ENCODE results near the gene TALDO1.
"Not testable (repeated sequence)": the region's sequence is repeated elsewhere in the genome, so short reads cannot be mapped to it uniquely, and the experiment has no call there.

TALDO1 gene

DNA sequence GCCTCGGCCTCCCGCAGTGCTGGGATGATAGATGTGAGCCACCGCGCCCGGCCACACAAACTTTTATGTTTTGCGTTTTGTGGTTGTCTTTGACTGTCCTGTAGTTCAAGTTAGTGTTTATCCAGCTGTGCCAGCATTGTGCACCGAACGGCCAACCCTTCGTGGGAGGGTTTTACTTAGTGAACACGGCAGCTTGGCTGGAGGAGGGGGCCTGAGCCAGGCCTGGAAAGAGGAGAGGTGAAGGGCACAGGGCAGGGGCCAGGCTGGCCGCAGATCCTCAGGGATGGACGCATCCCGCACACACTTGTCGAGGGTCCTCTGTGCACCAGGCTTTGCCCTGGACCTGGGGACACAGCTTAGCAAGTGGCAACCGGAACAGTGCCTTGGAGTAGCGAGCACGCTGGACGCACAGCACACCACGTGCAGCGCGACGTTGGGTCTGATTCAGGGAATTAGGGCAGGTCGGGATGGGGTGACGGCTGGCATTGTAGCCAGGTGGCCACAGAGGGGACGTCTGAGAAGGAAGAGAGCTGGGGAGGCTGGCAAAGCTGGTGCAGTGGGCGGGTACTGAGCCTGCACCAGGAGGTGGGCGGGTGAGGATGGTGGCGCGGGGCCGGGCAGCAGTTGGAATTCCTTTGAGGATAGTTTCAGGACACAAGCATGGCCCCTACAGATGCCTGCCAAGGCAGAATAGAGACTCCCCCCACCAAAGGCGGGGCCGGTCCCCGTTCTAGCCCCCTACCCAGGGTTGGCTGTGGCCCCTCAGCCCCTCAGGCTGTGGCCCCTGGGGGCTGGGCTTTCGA is 27.8 kb upstream of the TALDO1 start:
- DNase-seq = no peak

GRCh38 chr11:720017-720641 is 27.1 kb upstream of the TALDO1 start:
- no peak for DNase-seq

- DNase-seq = peak; percentile 51
Observed at GRCh38 chr11:720642-721246, 26.5 kb upstream of the TALDO1 start.

DNA sequence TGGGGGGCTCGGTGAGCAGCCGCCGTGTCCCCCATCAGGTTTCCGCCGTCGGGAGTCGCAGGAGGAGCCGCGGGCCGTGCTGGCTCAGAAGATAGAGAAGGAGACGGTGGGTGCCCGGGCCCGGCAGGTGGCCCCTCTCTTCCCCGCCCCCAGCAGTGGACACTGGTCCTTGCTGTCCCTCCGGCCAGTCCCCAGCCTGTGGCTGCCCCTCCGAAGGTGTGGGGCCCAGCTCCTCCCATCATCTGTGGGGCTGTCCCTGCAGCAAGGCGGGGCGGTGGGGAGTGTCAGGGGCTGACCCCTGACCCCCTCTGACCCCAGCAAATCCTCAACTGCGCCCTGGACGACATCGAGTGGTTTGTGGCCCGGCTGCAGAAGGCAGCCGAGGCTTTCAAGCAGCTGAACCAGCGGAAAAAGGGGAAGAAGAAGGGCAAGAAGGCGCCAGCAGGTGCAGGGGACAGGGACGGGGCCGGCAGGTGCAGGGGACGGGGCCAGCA is 26.0 kb upstream of the TALDO1 start:
- DNase-seq = no peak

DNA sequence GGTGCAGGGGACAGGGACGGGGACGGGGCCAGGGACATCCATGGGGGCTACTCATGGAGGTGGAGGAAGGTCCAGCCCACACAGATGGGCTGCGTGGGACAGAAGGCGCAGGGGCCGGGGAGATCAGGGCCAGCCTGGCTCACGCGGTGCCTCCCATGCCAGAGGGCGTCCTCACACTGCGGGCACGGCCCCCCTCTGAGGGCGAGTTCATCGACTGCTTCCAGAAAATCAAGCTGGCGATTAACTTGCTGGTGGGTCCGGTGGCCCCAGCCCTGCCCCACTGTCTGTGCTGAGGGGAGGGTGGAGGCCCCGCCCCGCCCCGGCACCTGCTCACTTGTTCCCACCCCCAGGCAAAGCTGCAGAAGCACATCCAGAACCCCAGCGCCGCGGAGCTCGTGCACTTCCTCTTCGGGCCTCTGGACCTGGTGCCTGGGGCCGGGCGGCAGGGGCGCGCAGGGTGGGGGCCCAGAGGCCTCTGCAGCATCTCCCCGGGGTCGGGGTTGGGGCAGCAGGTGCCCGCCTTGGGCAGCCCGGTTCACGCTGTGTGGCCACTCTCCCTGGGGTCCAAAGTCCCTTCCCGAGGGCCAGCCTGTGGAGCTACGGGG is 25.4 kb upstream of the TALDO1 start:
- DNase-seq = peak; percentile 61

DNA sequence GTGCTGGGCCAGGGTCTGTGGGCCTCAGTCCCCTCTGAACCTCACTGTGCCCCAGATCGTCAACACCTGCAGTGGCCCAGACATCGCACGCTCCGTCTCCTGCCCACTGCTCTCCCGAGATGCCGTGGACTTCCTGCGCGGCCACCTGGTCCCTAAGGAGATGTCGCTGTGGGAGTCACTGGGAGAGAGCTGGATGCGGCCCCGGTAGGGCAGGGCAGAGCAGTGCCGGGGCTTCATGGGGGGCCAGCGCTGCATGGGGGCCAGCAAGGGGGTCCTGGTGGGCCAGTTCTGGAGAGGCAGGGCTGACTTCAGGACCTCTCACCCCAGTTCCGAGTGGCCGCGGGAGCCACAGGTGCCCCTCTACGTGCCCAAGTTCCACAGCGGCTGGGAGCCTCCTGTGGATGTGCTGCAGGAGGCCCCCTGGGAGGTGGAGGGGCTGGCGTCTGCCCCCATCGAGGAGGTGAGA is 24.9 kb upstream of the TALDO1 start:
- no peak for DNase-seq

GRCh38 chr11:723120-723883 is 24.0 kb upstream of the TALDO1 start:
- peak; percentile 56 for DNase-seq

GRCh38 chr11:724049-724777 is 23.1 kb upstream of the TALDO1 start:
- DNase-seq = no peak

GRCh38 chr11:724778-725386 is 22.4 kb upstream of the TALDO1 start:
- no peak for DNase-seq

DNA sequence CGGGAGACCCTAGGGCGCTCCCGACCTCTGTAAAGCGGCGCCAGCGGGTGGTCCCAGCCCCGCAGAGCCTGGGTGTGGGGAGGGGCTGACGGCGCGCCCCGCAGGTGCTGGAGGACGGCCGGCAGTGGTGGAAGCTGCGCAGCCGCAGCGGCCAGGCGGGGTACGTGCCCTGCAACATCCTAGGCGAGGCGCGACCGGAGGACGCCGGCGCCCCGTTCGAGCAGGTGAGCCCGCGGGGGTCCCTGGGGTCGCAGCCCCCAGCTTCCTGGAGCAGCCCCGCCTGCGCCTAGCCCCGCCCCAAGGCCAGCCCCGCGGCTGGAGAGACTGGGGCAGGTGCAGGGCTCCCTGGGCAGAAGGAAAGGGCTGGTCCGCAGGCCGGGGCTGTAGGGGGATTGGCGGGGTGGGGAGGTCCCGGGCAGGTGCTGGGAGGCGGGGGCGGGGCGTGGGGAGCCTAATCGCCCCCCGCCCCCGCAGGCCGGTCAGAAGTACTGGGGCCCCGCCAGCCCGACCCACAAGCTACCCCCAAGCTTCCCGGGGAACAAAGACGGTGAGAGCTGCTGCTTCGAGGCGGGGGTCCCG is 21.6 kb upstream of the TALDO1 start:
- no peak for DNase-seq

GRCh38 chr11:726278-727220 is 20.7 kb upstream of the TALDO1 start:
- peak; percentile 50 for DNase-seq

DNA sequence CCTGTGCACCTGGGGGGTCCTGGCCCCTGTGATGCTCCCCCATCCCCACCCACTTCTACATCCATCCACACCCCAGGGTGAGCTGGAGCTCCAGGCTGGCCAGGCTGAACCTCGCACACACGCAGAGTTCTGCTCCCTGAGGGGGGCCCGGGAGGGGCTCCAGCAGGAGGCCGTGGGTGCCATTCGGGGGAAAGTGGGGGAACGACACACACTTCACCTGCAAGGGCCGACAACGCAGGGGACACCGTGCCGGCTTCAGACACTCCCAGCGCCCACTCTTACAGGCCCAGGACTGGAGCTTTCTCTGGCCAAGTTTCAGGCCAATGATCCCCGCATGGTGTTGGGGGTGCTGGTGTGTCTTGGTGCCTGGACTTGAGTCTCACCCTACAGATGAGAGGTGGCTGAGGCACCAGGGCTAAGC is 20.0 kb upstream of the TALDO1 start:
- DNase-seq = no peak

DNA sequence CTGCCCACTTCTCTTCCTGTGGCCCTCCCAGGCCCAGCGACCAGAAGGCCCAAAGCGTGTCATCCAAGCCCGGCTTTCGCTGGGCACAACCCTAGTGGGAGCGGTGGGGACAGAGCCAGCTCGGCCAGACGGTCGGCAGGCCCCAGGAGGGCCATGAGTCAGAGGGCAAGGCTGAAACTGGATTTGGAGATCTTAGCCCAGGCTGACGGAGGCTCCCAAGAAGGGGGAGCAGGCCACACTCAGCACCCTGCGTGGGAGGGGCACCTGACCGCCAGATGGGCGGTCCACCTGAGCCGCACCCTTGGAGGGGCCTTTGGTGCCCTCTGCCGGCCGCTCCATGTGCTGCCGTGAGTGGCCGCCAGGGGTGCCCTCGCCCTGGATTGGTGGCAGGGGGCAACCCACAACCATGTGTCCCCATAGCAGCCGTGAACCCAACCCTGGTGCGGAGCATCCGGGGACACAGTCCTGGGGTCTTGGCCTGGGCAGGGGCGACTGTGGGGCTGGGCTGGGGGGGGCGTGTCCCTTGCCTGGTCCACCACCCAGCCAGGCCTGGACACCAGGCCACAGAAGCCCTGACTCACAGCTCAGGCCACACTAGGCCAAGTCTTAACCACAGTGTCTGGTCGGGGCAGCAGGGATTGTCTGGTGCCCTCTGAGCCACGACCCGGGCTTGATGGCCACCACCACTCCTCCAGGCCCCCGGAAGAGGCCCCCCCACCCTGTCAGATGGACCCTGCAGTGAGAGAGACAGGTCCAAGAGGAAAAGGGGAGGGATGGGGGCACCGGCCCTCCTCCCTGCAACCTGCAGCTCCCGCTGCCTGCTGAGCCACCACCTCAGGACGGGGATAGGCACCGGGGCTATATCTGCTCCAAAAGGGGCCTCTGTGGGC is 19.2 kb upstream of the TALDO1 start:
- peak; percentile 80 for DNase-seq

DNA sequence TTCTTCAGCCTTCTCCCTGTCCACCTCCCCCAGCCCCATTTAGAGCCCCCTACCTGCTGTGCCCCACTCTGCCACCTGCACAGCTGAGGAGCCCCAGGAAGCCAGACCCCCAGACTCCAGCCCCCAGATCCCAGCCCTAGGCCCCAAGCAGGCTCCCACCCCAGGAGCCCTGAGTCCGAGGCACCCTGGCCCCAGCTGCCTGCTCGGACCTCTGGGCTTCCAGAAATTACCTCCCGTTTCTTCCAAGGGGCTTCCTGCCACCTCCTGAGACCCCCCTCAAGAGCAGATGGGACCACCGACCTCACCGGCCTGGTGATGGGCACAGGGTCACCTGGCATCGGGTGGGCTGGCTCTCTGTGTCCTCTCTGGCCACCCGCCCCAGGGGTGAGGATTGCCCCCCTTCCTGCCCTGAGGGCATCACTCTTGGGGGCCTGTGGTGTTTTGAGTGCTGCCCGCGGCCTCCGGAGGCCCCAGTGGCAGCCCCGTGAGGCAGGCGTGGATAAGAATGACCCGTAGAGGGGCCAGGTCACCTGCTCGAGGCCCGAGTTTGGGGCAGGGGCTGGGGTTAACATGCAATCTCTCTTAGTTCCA is 18.3 kb upstream of the TALDO1 start:
- DNase-seq = no peak

- no peak for DNase-seq
Observed at GRCh38 chr11:729492-730074, 17.7 kb upstream of the TALDO1 start.

DNA sequence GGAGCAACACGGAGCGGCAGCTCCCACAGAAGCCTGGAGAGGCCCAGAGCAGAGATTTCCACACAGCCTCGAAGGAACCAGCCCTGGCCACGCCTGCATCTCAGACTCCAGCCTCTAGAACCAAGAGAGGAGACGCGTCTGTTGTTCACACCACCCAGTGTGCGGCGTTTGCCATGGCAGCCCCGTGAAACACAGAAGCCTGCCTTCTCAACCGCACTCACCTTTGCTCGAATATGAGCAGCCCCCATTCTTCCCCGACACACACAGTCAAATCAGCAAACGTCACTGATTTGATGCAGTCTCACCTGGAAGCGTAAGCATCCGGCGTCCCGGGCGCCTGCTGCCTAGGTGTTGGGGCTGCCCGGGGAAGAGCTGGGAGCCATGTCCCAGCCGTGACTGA is 14.2 kb upstream of the TALDO1 start:
- no peak for DNase-seq

DNA sequence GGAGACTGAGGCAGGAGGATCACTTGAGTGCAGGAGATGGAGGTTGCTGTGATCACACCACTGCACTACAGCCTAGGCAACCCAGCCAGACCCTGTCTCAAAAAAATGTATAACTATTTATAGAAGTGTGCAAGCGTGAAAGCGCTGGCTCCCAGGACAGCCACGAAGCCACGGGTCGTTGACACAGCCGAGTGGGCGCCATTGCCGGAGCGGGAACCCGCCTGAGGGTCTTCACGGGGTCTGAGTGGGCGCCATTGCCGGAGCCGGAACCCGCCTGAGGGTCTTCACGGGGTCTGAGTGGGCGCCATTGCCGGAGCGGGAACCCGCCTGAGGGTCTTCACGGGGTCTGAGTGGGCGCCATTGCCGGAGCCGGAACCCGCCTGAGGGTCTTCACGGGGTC is 12.7 kb upstream of the TALDO1 start:
- not testable (repeated sequence) for DNase-seq

DNA sequence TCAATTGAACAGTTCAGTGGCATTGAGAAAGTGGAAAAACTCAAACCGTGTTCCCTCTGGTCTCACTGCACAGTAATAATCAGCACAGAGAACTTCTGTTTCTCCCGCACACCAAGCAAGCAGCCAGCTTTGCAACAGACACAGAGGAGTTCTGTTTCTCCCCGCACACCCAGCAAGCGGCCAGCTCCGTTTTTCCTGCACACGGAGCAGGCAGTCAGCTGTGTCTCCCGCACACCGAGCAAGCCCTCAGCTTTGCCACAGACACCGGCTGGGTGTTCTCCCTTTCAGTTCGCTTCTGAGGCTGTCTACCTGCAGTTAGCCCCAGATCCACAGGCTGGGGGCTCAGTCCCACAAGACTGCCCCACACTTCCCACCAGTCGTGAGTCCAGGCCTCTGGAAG is 9.9 kb upstream of the TALDO1 start:
- DNase-seq = no peak

Measured in activated naive CD4-positive, alpha-beta T cell treated with anti-CD3 and anti-CD28 coated beads, Interleukin-2, amount 50 U/mL, for 16 hours (primary cell).